Measurements from ENCODE around the gene CDC42EP1. TPM values are rescaled to one million over a fixed set of nuclear protein-coding genes. Genes with fewer than 3 reads are reported as not detected.

The CDC42EP1 gene
- total RNA-seq, 1 experiment from 2014 or later = 62.5 TPM

- peak; percentile 33; the same call in 1 of the 2 replicates for ATAC-seq
- ChIA-PET POLR2A (interaction anchor here (0.5 kb wide), 1 partner anchor 113 kb away, joined by 7 read pairs; no protein-coding TSS in a partner anchor), CTCF (interaction anchor here (0.6 to 1.3 kb wide), 3 partner anchors 29 to 44 kb away, joined by 3 to 9 read pairs (median 4); no protein-coding TSS in a partner anchor)
- peak overlapping the region; percentile 1 to 23; a peak in 2 of 4 replicates for H3K4me3 ChIP-seq (ENCODE audit: low read depth in 2 of 2, low read length in 2 of 2)
- TSS peak; percentile 69 for BruUV-seq (replicated peaks)
- no peaks in the 10 kb centered on the region; the same call in 1 of the 2 replicates for H3K36me3 ChIP-seq (ENCODE audit: control insufficient read depth, insufficient read depth, low read length)
- H3K27ac ChIP-seq (ENCODE audit: low read length) = peak overlapping the region; percentile 84
- TF ChIP-seq REST (IDR thresholded peaks at IDR 0.05; ENCODE audit: insufficient read depth in 1 of 2, low read depth in 2 of 2, low read length in 1 of 2) (no peak; a peak in 1 of 4 replicates), TCF7L2 (IDR thresholded peaks at IDR 0.05; ENCODE audit: low read depth, low read length) (no peak), POLR2AphosphoS5 (IDR thresholded peaks at IDR 0.05; ENCODE audit: low read depth, low read length) (no peak), SIN3A (IDR thresholded peaks at IDR 0.05; ENCODE audit: borderline replicate concordance, insufficient read depth, low read depth, low read length) (no peak), CTCF (IDR thresholded peaks at IDR 0.05) (no peak)
- no peaks in the 10 kb centered on the region for H3K9me3 ChIP-seq (ENCODE audit: control insufficient read depth, insufficient read depth, low read depth, low read length)
- intact Hi-C loops (cut with micrococcal nuclease; ENCODE audit: unreplicated experiment) = no loop called here
- in situ Hi-C loops (cut with HindIII; ENCODE audit: low pct_unique_long_range_greater_than_20kb, low sequenced_read_pairs) = no loop called here
- H3K27me3 ChIP-seq (ENCODE audit: control insufficient read depth, insufficient read depth, low read length) = no peaks in the 10 kb centered on the region
- peaks cover 34% of the 10 kb centered on the region for H3K4me1 ChIP-seq (ENCODE audit: control insufficient read depth, insufficient read depth, low read length)
- no peak for DNase-seq (ENCODE audit: low read depth, low spot score)
Measured at GRCh38 chr22:37563153-37564081, 3.1 kb downstream of the CDC42EP1 start.

GRCh38 chr22:37564111-37564711 lies 3.9 kb downstream of the CDC42EP1 start:
- no peaks in the 10 kb centered on the region for H3K9me3 ChIP-seq (ENCODE audit: control insufficient read depth, insufficient read depth, low read depth, low read length)
- ChIA-PET CTCF (interaction anchor here (0.6 to 1.3 kb wide), 3 partner anchors 28 to 44 kb away, joined by 3 to 9 read pairs (median 4); no protein-coding TSS in a partner anchor), POLR2A (interaction anchor here (0.5 kb wide), 1 partner anchor 112 kb away, joined by 7 read pairs; no protein-coding TSS in a partner anchor)
- H3K4me3 ChIP-seq (ENCODE audit: low read depth in 2 of 2, low read length in 2 of 2) = peak overlapping the region in 1 of 2 experiments; percentile 23; a peak in 2 of 4 replicates
- no peaks in the 10 kb centered on the region for H3K27me3 ChIP-seq (ENCODE audit: control insufficient read depth, insufficient read depth, low read length)
- no TSS peak for BruUV-seq (replicated peaks)
- peaks cover 40% of the 10 kb centered on the region for H3K4me1 ChIP-seq (ENCODE audit: control insufficient read depth, insufficient read depth, low read length)
- ATAC-seq (no peak), DNase-seq (ENCODE audit: low read depth, low spot score) (no peak)
- intact Hi-C loops (cut with micrococcal nuclease; ENCODE audit: unreplicated experiment) (no loop called here), in situ Hi-C loops (cut with HindIII; ENCODE audit: low pct_unique_long_range_greater_than_20kb, low sequenced_read_pairs) (no loop called here)
- H3K27ac ChIP-seq (ENCODE audit: low read length) = peak overlapping the region; percentile 84
- TF ChIP-seq CTCF (IDR thresholded peaks at IDR 0.05) (no peak), POLR2AphosphoS5 (IDR thresholded peaks at IDR 0.05; ENCODE audit: low read depth, low read length) (no peak), REST (IDR thresholded peaks at IDR 0.05; ENCODE audit: insufficient read depth in 1 of 2, low read depth in 2 of 2, low read length in 1 of 2) (no peak), TCF7L2 (IDR thresholded peaks at IDR 0.05; ENCODE audit: low read depth, low read length) (no peak), SIN3A (IDR thresholded peaks at IDR 0.05; ENCODE audit: borderline replicate concordance, insufficient read depth, low read depth, low read length) (no peak)
- no peaks in the 10 kb centered on the region; the same call in 1 of the 2 replicates for H3K36me3 ChIP-seq (ENCODE audit: control insufficient read depth, insufficient read depth, low read length)
